Activated naive CD4-positive, alpha-beta T cell treated with anti-CD3 and anti-CD28 coated beads, Interleukin-2, amount 50 U/mL, for 24 hours (primary cell): ENCODE data around the gene SEMA3G.
A peak's percentile ranks its signal among the peaks of the same experiment; 100 is the strongest.

ENCODE experiments used
- H3K27ac Mint-ChIP-seq: one replicate; pipeline ENCODE4 v1.8.0; 2021; ENCODE audit warnings: mild to moderate bottlenecking, mixed read lengths
- H3K27me3 Mint-ChIP-seq: one replicate; pipeline ENCODE4 v1.8.0; 2021; ENCODE audit warnings: mixed read lengths
- H3K36me3 Mint-ChIP-seq: one replicate; pipeline ENCODE4 v1.8.0; 2021; ENCODE audit warnings: mixed read lengths
- H3K4me1 Mint-ChIP-seq: one replicate; pipeline ENCODE4 v1.8.0; 2021; ENCODE audit warnings: mixed read lengths
- H3K4me3 Mint-ChIP-seq: one replicate; pipeline ENCODE4 v1.8.0; 2021; ENCODE audit warnings: mild to moderate bottlenecking, mixed read lengths
- H3K9me3 Mint-ChIP-seq: one replicate; pipeline ENCODE4 v1.8.0; 2021; ENCODE audit warnings: mixed read lengths

The SEMA3G gene

GRCh38 chr3:52444860-52445793, at the start of gene SEMA3G:
Gene SEMA3G (minus strand): TSS chr3:52445103. CDS start chr3:52445027, 76 bp downstream.
- Mint-ChIP-seq H3K4me1 (peaks cover 6% of the 10 kb centered on the region), H3K36me3 (no peaks in the 10 kb centered on the region), H3K27me3 (no peaks in the 10 kb centered on the region), H3K9me3 (no peaks in the 10 kb centered on the region), H3K27ac (no peak within 1 kb of the TSS), H3K4me3 (no peak within 1 kb of the TSS)

GRCh38 chr3:52494445-52494844, 49.5 kb upstream of the SEMA3G start:
- H3K27ac Mint-ChIP-seq, result no peak overlapping the region
- no peaks in the 10 kb centered on the region for H3K27me3 Mint-ChIP-seq
- no peaks in the 10 kb centered on the region for H3K36me3 Mint-ChIP-seq
- no peaks in the 10 kb centered on the region for H3K9me3 Mint-ChIP-seq
- H3K4me1 Mint-ChIP-seq, result no peaks in the 10 kb centered on the region
- no peak overlapping the region for H3K4me3 Mint-ChIP-seq

DNA sequence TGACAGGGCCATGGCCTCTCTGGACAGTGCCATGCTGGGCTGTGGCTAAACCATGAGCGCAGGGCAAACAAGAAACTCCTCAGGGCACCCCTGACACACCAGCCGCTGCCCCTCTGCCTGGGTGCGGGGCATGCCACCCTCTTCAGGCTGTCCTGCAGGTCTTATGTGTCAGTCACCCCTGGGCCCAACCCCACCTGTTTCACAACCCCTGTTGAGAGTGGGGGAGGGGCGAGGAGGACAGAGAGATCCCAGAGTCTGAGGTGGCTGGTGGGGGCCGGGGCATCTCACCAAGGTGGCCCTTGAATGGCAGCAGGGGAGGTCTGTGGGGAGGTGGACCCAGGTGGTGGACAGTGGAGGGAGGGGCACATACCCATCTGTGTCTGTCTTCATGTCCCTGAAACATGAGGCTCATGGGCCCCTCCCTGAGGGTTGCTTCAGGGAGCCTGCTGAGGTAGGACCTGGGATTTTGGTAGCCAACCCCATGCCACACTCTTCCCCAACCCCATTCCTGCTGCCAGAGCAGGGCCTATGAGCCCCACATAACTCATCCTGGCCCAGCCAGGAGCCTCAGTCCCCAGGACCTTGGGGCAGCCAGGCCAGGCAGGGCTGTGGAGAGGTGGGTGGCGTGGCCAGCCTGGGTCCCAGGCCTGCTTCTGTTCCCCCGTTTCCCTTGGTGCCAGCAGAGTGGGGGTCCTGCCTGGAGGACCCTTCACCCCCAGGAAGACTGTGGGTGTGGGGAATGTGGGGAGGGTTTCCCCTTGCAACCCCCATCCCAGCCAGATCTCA, 48.5 kb upstream of the SEMA3G start:
- H3K27me3 Mint-ChIP-seq, result no peaks in the 10 kb centered on the region
- H3K9me3 Mint-ChIP-seq, result no peaks in the 10 kb centered on the region
- no peak overlapping the region for H3K4me3 Mint-ChIP-seq
- no peaks in the 10 kb centered on the region for H3K4me1 Mint-ChIP-seq
- no peak overlapping the region for H3K27ac Mint-ChIP-seq
- no peaks in the 10 kb centered on the region for H3K36me3 Mint-ChIP-seq

GRCh38 chr3:52492059-52492458, 47.2 kb upstream of the SEMA3G start:
- H3K27ac Mint-ChIP-seq, result no peak overlapping the region
- H3K9me3 Mint-ChIP-seq, result no peaks in the 10 kb centered on the region
- H3K4me1 Mint-ChIP-seq, result no peaks in the 10 kb centered on the region
- H3K36me3 Mint-ChIP-seq, result peaks cover 2% of the 10 kb centered on the region
- H3K27me3 Mint-ChIP-seq, result no peaks in the 10 kb centered on the region
- no peak overlapping the region for H3K4me3 Mint-ChIP-seq

- Mint-ChIP-seq H3K4me1 (no peaks in the 10 kb centered on the region), H3K9me3 (no peaks in the 10 kb centered on the region), H3K27ac (no peak overlapping the region), H3K4me3 (no peak overlapping the region), H3K36me3 (peaks cover 2% of the 10 kb centered on the region), H3K27me3 (no peaks in the 10 kb centered on the region)
Measured at GRCh38 chr3:52490939-52491526, 46.1 kb upstream of the SEMA3G start.

- Mint-ChIP-seq H3K9me3 (no peaks in the 10 kb centered on the region), H3K27me3 (no peaks in the 10 kb centered on the region), H3K4me1 (no peaks in the 10 kb centered on the region), H3K4me3 (no peak overlapping the region), H3K27ac (no peak overlapping the region), H3K36me3 (peaks cover 2% of the 10 kb centered on the region)
Measured at GRCh38 chr3:52490035-52490938, 45.4 kb upstream of the SEMA3G start.

GRCh38 chr3:52489453-52489852, 44.5 kb upstream of the SEMA3G start:
- peaks cover 2% of the 10 kb centered on the region for H3K36me3 Mint-ChIP-seq
- H3K4me1 Mint-ChIP-seq, result no peaks in the 10 kb centered on the region
- no peak overlapping the region for H3K27ac Mint-ChIP-seq
- no peak overlapping the region for H3K4me3 Mint-ChIP-seq
- H3K9me3 Mint-ChIP-seq, result no peaks in the 10 kb centered on the region
- H3K27me3 Mint-ChIP-seq, result no peaks in the 10 kb centered on the region

DNA sequence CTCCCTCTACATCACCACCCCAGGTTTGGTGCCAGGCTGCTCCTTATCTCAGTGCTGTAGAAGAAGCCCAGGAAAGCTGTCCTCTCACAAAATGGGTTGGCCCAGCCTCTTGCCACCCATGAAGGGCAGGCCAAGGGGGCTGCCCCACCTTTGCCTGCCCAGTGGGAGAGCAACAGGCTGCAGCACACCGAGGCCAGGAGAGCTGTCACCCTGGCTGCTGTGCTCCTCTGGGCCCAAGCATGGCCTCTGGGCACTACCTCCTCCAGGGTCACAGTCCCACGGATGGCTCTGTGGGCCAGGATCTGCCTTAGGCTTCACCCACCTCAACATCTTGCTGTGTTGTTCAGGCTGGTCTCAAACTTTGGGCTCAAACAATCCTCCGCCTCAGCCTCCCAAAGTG, 43.8 kb upstream of the SEMA3G start:
- Mint-ChIP-seq H3K36me3 (peaks cover 2% of the 10 kb centered on the region), H3K4me3 (no peak overlapping the region), H3K27me3 (no peaks in the 10 kb centered on the region), H3K4me1 (no peaks in the 10 kb centered on the region), H3K9me3 (no peaks in the 10 kb centered on the region), H3K27ac (no peak overlapping the region)

DNA sequence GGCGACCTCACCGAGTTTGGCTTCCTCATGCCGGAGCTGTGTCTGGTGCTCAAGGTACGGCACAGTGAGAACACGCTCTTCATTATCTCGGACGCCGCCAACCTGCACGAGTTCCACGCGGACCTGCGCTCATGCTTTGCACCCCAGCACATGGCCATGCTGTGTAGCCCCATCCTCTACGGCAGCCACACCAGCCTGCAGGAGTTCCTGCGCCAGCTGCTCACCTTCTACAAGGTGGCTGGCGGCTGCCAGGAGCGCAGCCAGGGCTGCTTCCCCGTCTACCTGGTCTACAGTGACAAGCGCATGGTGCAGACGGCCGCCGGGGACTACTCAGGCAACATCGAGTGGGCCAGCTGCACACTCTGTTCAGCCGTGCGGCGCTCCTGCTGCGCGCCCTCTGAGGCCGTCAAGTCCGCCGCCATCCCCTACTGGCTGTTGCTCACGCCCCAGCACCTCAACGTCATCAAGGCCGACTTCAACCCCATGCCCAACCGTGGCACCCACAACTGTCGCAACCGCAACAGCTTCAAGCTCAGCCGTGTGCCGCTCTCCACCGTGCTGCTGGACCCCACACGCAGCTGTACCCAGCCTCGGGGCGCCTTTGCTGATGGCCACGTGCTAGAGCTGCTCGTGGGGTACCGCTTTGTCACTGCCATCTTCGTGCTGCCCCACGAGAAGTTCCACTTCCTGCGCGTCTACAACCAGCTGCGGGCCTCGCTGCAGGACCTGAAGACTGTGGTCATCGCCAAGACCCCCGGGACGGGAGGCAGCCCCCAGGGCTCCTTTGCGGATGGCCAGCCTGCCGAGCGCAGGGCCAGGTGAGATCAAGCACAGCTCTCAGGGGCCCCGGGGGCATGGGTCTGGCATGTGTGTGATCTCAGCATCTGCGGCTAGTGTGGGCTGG, 43.1 kb upstream of the SEMA3G start:
- Mint-ChIP-seq H3K4me3 (no peak overlapping the region), H3K36me3 (peaks cover 2% of the 10 kb centered on the region), H3K27me3 (no peaks in the 10 kb centered on the region), H3K4me1 (no peaks in the 10 kb centered on the region), H3K27ac (no peak overlapping the region), H3K9me3 (no peaks in the 10 kb centered on the region)

DNA sequence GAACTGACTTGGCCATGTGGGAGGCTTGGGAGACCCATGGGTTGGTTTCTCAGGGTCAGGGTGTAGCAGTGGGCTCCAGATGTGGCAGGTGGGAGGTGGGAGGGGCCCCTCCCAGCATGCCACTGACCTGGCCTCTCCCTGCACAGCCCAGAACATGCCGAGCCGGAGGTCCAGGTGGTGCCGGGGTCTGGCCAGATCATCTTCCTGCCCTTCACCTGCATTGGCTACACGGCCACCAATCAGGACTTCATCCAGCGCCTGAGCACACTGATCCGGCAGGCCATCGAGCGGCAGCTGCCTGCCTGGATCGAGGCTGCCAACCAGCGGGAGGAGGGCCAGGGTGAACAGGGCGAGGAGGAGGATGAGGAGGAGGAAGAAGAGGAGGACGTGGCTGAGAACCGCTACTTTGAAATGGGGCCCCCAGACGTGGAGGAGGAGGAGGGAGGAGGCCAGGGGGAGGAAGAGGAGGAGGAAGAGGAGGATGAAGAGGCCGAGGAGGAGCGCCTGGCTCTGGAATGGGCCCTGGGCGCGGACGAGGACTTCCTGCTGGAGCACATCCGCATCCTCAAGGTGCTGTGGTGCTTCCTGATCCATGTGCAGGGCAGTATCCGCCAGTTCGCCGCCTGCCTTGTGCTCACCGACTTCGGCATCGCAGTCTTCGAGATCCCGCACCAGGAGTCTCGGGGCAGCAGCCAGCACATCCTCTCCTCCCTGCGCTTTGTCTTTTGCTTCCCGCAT, 42.3 kb upstream of the SEMA3G start:
- no peaks in the 10 kb centered on the region for H3K27me3 Mint-ChIP-seq
- no peak overlapping the region for H3K27ac Mint-ChIP-seq
- peaks cover 2% of the 10 kb centered on the region for H3K36me3 Mint-ChIP-seq
- H3K4me3 Mint-ChIP-seq, result no peak overlapping the region
- no peaks in the 10 kb centered on the region for H3K4me1 Mint-ChIP-seq
- H3K9me3 Mint-ChIP-seq, result no peaks in the 10 kb centered on the region

GRCh38 chr3:52484680-52485461, 40.0 kb upstream of the SEMA3G start:
- peaks cover 5% of the 10 kb centered on the region for H3K36me3 Mint-ChIP-seq
- H3K9me3 Mint-ChIP-seq, result no peaks in the 10 kb centered on the region
- no peaks in the 10 kb centered on the region for H3K27me3 Mint-ChIP-seq
- peak overlapping the region; percentile 70 for H3K27ac Mint-ChIP-seq
- no peak overlapping the region for H3K4me3 Mint-ChIP-seq
- no peaks in the 10 kb centered on the region for H3K4me1 Mint-ChIP-seq

- H3K4me1 Mint-ChIP-seq, result no peaks in the 10 kb centered on the region
- no peak overlapping the region for H3K4me3 Mint-ChIP-seq
- H3K27me3 Mint-ChIP-seq, result no peaks in the 10 kb centered on the region
- H3K9me3 Mint-ChIP-seq, result no peaks in the 10 kb centered on the region
- H3K36me3 Mint-ChIP-seq, result peaks cover 8% of the 10 kb centered on the region
- no peak overlapping the region for H3K27ac Mint-ChIP-seq
Measured at GRCh38 chr3:52483577-52484381, 38.9 kb upstream of the SEMA3G start.
